Cortex of kidney (tissue), 1 donor: ENCODE results near the gene ZNF367.
"Not testable (repeated sequence)": the region's sequence is repeated elsewhere in the genome, so short reads cannot be mapped to it uniquely, and the experiment has no call there.

Experiments
- DNase-seq: peaks from one replicate; lab custom pipeline; 2025; lab: John Stamatoyannopoulos, UW

Gene ZNF367

GRCh38 chr9:96400132-96400910, 17.8 kb downstream of the ZNF367 start:
- DNase-seq, result no peak

GRCh38 chr9:96399325-96399633, 18.9 kb downstream of the ZNF367 start:
- DNase-seq, result no peak

DNA sequence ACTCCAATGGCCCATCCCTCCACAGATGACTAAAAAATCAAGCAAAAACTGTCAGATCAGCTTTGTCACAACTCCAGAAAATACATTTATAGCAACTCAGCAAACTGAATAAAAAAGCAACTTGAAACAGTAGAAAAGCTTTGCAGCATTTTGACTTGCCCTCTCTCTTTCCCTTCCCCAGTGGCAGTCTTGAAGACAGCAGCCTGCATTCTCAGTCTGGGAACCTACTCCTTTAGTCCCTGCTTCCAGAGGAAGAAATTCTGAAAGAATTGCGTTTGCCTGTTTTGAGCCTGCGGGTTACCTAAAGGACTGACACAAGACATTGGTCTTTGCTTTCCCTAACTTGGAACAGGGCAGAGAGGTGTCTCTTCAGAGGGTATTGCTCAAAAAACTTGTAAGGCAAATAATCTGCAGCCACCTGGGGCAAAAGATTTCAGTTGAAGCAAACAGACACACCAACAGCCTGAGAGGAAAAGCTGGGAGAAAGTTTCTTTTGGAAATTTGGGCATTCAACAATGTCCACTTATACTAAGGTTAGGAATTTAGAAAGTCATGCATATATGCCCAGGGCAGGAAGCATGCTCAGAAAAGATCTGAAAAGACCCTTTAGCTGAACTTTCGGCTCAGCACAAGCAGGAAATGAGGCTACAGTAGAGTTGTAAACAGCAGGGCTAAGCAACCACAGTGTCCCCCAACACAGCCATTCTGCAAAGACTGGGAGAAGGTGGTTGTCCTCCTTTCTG, 19.4 kb downstream of the ZNF367 start:
- no peak for DNase-seq

GRCh38 chr9:96395964-96396363, 22.2 kb downstream of the ZNF367 start:
- no peak for DNase-seq

- no peak for DNase-seq
Observed at GRCh38 chr9:96394832-96395496, 23.2 kb downstream of the ZNF367 start.

DNA sequence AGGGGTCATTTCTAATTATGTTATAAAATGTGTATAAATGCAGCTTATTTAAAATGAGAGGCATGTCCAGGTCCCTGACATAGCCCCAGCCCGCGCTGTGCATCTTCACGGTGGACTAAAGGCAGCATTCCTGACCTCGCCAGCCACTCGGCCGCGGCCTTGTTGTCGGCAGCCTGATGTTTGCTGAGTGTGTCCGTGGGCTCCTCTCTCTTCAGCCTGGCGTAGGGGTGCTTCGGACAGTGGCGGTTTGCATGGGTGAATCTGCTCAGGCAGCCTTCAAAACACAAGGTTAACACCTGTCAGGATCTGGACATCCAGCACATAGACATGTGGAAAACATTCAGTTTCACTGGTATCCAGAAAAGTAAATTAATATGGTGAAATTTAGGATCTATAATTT, 25.9 kb downstream of the ZNF367 start:
- DNase-seq, result no peak

DNA sequence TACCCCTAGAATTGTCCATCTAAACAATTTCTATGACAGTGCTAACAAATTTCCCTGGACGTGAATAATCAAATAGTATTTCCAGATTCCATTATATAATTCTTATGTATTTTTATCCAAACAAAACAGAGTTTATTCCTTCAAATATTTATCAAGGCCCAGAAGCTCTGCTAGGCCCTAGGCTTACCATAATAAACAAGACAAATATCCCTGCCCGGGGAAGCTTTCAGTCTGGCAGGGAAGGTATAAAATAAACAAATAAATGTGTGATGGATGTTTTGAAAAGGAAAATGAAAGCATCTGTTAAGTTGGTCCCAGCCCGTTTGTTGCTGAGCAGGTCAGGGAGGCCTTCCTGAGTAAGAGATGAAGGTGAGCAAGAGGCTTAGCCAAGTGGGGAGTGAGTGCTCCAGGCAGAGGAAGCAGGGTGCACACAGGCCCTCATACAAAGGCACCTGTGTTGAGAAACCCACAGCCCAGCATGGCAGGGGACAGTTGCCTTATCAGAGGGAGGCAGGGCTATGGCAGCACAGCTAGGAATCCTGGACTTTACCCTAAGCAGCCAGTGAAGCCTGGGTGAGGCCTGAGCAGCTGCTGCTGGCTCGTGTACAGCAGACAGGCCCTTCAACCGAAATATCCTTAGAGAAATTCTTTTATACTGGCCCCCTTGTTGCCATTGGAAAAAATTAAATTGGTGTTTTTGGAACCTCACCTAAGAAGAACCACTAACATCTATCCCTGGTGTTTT, 27.0 kb downstream of the ZNF367 start:
- no peak for DNase-seq

DNA sequence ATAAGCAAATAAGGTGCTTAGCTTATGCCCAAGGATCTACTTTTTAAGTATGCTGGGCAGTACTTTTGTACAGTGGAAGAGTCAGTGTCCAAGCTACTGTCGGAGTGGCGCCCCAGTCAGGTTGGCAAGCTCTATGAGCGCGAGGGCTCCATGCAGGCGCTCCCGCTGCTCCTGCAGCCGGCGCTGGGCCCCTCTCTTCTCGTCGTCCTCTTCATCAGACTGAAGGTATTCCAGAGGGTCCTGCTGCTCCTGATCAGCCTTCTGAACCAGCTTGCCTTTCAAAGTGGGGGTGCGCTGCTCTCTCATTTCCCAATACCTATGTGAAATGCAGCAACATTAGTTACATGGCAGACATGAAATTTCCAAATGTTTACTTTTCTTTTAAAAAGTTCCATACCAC, 30.0 kb downstream of the ZNF367 start:
- DNase-seq, result no peak

DNA sequence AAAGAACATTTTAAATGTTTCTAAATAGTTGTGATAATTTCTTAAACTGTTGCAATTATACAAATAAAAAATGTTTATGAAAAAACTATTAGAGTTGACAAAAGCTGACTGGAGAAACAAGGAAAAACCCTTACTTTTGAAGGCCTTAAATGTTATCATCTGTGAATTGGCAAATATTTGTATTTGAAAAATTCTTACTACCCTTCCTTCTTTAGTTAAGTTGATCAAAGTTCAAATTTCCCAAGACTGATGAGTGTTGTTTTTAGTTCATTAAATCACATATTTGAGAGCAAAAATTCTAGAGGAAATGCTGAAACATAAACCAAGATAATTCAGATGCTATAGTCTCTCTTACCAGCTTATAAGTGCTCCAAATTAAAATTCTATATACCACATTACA, 32.0 kb downstream of the ZNF367 start:
- no peak for DNase-seq

GRCh38 chr9:96383165-96383942, 34.8 kb downstream of the ZNF367 start, which contains the start of gene SLC35D2:
SLC35D2 (minus strand) TSS chr9:96383711; CDS start chr9:96383634, 77 bp downstream.
- no peak for DNase-seq

DNA sequence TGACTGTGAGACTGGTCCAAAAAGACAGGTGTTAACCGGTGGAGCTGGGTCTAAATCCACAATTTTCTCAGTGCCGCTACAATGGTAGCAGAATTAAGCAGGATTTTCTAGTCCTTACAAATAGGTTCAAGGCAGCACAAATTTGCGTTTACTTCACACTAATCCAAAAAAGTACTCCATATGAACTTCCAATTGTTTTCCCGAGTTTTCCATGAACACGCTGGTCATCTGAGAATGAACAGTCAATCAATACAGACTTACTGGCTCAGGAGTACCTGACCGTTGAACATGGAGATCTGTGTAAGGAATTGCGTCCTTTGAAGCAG, 35.4 kb downstream of the ZNF367 start:
- no peak for DNase-seq

- no peak for DNase-seq
Observed at GRCh38 chr9:96382175-96382574, 36.0 kb downstream of the ZNF367 start.

GRCh38 chr9:96381696-96382095, 36.5 kb downstream of the ZNF367 start:
- DNase-seq, result no peak

DNA sequence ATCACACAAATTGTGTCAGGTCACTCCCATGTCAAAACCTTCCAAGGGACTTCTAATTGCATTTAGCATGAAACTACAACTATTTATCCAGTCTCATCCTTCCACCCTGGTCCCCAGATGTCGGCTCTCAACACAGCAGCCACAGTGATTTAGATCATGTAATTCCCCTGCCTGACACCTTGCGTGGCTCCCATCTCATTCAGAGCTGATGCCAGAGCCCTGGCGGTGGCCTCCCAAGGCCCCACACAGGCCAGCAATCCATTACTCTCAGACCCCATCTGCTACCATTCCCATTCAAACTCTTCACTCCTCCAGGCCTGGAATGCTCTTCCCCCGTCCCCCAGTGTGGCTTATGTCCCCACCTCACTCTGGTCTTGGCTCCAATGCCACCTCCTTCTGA, 37.0 kb downstream of the ZNF367 start:
- no peak for DNase-seq

GRCh38 chr9:96379461-96379860, 38.7 kb downstream of the ZNF367 start:
- DNase-seq, result no peak

GRCh38 chr9:96378187-96378586, 40.0 kb downstream of the ZNF367 start:
- no peak for DNase-seq

- DNase-seq, result no peak
Observed at GRCh38 chr9:96376891-96377874, 41.0 kb downstream of the ZNF367 start.

DNA sequence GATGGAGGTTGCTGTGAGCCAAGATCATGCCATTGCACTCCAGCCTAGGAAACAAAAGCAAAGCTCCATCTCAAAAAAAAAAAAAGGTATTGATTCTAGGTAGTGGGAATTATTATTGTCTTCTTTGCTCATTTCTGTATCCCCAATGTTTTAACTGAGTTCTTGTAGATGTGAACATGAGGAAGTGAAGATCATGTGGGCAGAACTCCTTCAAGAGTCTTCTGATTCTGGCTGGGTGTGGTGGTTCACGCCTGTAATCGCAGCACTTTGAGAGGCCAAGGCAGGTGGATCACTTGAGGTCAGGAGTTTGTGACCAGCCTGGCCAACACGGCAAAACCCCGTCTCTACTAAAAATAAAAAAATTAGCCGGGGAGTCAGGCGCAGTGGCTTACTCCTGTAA, 42.7 kb downstream of the ZNF367 start:
- not testable (repeated sequence) for DNase-seq

DNA sequence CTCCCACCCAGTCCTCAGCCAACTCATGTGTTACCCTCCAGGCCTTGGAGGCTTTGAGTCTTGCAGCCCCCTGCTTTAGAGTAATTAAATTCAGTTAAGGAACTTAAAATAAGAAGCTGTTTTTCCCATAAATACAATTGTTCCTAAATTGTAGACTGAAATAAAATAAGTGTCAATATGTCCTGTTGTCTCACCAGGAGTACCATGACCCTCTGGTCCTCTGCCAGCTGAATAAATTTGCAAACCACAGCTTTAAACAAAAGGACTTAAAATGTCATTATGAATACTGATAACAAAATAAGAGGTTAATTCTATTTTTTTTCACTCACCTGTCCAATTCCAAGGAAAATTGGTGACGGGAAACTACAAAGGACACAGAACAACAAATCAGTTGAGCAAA, 50.2 kb downstream of the ZNF367 start:
- no peak for DNase-seq

DNA sequence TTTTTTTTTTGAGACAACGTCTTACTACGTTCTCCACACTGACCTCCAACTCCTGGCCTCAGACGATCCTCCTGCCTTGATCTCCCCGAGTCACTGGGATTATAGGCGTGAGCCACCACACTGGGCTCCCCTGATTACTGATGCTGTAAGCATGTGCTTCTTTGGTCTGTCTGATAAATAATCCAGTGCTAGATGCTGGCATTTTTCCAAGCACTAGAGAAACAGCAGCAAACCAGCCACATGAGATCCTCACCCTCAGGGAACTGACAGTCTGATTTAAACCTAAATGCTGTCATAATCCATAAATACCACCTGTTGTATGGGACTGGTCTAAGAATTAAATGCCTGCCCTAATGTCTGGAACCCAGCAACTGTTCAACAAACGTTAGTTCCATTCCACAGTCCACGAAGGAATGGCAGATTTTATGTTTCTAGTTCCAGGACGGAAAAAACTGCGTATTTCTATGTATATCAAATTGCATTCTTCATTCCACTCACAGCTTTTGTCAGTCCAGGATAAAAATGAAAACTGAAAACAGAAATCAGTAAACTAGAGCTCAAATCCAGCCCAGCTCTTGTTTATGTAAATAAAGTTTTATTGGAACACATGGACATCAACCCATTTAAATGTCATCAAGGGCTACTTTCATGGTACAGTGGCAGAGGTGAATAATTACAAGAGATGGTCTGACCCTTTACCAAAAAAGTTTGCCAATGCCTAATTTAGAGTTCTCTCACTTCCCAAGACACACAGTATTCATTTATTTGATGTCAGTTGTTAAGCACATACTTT, 54.8 kb downstream of the ZNF367 start:
- no peak for DNase-seq
